HCT116 (cell line): ENCODE results near the gene PYCR2.

Experiments used
- CEBPB ChIP-seq: IDR thresholded peaks from 2 replicates; pipeline ENCODE4 v1.6.1; 2012; ENCODE audit warnings: low read depth
- EZH2 ChIP-seq: fragments of 200-600 bp; sonication (generic); IDR thresholded peaks from 2 replicates; pipeline ENCODE4 v1.6.1; 2017; ENCODE audit warnings: antibody characterized with exemption, mixed run types
- EZH2phosphoT487 ChIP-seq: fragments of 200-600 bp; IDR thresholded peaks from 2 replicates; pipeline ENCODE4 v1.6.1; 2018; ENCODE audit warnings: antibody characterized with exemption, borderline replicate concordance
- JUND ChIP-seq: IDR thresholded peaks from 2 replicates; pipeline ENCODE4 v1.6.1; 2012
- POLR2A ChIP-seq: IDR thresholded peaks from 2 replicates; pipeline ENCODE4 v1.7.0; 2011; ENCODE audit warnings: borderline replicate concordance; ENCODE audit not compliant: insufficient read depth, insufficient read length; ENCODE audit errors: extremely low read depth
- POLR2AphosphoS5 ChIP-seq: IDR thresholded peaks from 2 replicates; pipeline ENCODE4 v1.6.1; 2011; ENCODE audit warnings: mild to moderate bottlenecking, low read depth, low read length, moderate library complexity
- SP1 ChIP-seq: IDR thresholded peaks from 2 replicates; pipeline ENCODE4 v1.6.1; 2012; ENCODE audit warnings: low read depth
- TCF7L2 ChIP-seq: IDR thresholded peaks from 2 replicates; pipeline ENCODE4 v1.7.0; 2011; ENCODE audit warnings: borderline replicate concordance, inconsistent platforms; ENCODE audit not compliant: insufficient read depth, insufficient read length; ENCODE audit errors: extremely low read depth
- YY1 ChIP-seq: IDR thresholded peaks from 2 replicates; pipeline ENCODE4 v1.6.1; 2011; ENCODE audit warnings: low read length, low read depth, moderate library complexity, mild to moderate bottlenecking; ENCODE audit not compliant: insufficient replicate concordance; ENCODE audit errors: extremely low read depth
- TF ChIP-seq, protein P1 (sequence below), 3 experiments: fragments of 200-600 bp in 1 of 3; sonication (generic) in 1 of 3; IDR thresholded peaks in 2 of 3; conservative IDR thresholded peaks in 1 of 3; 2 replicates each; pipeline ENCODE4 v1.5.1; 2012 to 2017; ENCODE audit warnings: low read depth in 2 of 3, low read length in 2 of 3, antibody characterized with exemption in 1 of 3, borderline replicate concordance in 1 of 3, control low read depth in 1 of 3, mild to moderate bottlenecking in 1 of 3, mixed read lengths in 1 of 3, mixed run types in 1 of 3, moderate library complexity in 1 of 3; ENCODE audit not compliant: insufficient read depth in 1 of 3
- TF ChIP-seq, protein P2 (sequence below): IDR thresholded peaks from 2 replicates; pipeline ENCODE4 v1.6.1; 2012; ENCODE audit warnings: low read depth
- TF ChIP-seq, protein P3 (sequence below): IDR thresholded peaks from 2 replicates; pipeline ENCODE4 v1.6.1; 2012

DNA sequence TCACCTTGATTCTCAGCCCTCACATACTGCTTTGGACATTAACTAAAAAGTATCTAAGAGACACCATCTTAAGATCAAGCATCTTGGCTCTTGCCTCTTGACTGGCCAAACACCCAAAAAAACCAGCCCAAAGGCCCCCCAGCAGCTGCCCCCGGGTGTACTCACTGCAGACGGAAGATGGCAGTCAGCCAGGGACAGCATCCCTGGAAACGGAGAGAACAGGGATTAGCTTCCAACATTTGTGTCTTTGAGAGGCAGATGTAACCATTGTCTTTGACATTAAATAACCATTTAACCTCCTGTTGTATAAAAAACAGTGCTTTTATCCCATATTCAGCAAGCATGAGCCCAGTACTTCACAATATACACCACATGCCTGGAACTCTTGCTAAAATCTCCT is 53.1 kb downstream of the PYCR2 start:
- TF ChIP-seq, protein P1, sequence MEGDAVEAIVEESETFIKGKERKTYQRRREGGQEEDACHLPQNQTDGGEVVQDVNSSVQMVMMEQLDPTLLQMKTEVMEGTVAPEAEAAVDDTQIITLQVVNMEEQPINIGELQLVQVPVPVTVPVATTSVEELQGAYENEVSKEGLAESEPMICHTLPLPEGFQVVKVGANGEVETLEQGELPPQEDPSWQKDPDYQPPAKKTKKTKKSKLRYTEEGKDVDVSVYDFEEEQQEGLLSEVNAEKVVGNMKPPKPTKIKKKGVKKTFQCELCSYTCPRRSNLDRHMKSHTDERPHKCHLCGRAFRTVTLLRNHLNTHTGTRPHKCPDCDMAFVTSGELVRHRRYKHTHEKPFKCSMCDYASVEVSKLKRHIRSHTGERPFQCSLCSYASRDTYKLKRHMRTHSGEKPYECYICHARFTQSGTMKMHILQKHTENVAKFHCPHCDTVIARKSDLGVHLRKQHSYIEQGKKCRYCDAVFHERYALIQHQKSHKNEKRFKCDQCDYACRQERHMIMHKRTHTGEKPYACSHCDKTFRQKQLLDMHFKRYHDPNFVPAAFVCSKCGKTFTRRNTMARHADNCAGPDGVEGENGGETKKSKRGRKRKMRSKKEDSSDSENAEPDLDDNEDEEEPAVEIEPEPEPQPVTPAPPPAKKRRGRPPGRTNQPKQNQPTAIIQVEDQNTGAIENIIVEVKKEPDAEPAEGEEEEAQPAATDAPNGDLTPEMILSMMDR (IDR thresholded peaks at IDR 0.05 in 2 of 3, conservative IDR thresholded peaks at IDR 0.05 in 1 of 3; ENCODE audit: borderline replicate concordance in 1 of 3, insufficient read depth in 1 of 3, low read depth in 2 of 3, low read length in 2 of 3), result no peak
- TF ChIP-seq EZH2, result no peak
- TF ChIP-seq, protein P2, sequence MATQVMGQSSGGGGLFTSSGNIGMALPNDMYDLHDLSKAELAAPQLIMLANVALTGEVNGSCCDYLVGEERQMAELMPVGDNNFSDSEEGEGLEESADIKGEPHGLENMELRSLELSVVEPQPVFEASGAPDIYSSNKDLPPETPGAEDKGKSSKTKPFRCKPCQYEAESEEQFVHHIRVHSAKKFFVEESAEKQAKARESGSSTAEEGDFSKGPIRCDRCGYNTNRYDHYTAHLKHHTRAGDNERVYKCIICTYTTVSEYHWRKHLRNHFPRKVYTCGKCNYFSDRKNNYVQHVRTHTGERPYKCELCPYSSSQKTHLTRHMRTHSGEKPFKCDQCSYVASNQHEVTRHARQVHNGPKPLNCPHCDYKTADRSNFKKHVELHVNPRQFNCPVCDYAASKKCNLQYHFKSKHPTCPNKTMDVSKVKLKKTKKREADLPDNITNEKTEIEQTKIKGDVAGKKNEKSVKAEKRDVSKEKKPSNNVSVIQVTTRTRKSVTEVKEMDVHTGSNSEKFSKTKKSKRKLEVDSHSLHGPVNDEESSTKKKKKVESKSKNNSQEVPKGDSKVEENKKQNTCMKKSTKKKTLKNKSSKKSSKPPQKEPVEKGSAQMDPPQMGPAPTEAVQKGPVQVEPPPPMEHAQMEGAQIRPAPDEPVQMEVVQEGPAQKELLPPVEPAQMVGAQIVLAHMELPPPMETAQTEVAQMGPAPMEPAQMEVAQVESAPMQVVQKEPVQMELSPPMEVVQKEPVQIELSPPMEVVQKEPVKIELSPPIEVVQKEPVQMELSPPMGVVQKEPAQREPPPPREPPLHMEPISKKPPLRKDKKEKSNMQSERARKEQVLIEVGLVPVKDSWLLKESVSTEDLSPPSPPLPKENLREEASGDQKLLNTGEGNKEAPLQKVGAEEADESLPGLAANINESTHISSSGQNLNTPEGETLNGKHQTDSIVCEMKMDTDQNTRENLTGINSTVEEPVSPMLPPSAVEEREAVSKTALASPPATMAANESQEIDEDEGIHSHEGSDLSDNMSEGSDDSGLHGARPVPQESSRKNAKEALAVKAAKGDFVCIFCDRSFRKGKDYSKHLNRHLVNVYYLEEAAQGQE, result no peak
- TF ChIP-seq EZH2phosphoT487, result no peak
- TF ChIP-seq POLR2A, result no peak
- TF ChIP-seq, protein P3, sequence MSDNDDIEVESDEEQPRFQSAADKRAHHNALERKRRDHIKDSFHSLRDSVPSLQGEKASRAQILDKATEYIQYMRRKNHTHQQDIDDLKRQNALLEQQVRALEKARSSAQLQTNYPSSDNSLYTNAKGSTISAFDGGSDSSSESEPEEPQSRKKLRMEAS, result no peak
- no peak for TF ChIP-seq POLR2AphosphoS5
- no peak for TF ChIP-seq TCF7L2
- TF ChIP-seq CEBPB, result no peak
- no peak for TF ChIP-seq JUND
- no peak for TF ChIP-seq YY1
- no peak for TF ChIP-seq SP1
